ENCODE measurements around the gene AP2M1. TPM values are rescaled to one million over a fixed set of nuclear protein-coding genes. Genes with fewer than 3 reads are reported as not detected.
A peak's percentile ranks its signal among the peaks of the same experiment; 100 is the strongest.

The AP2M1 gene
- total and polyA plus RNA-seq, 2 of the 13 experiments (the other 11 are each of a cell fraction or from before 2014, with no cell fraction given), result 126 to 146 TPM

GRCh38 chr3:184155644-184156521, 18.8 kb upstream of the AP2M1 start (continued):
- TF ChIP-seq ZNF276 (CRISPR knock-in tag; IDR thresholded peaks at IDR 0.05; ENCODE audit: low read depth) (no peak), ZNF772 (CRISPR knock-in tag; IDR thresholded peaks at IDR 0.05) (0 out of 2 replicates have a peak, but pooled peaks have one; percentile 26), POLR2G (IDR thresholded peaks at IDR 0.05; ENCODE audit: low read depth, low read length) (peak; percentile 68), HDAC6 (IDR thresholded peaks at IDR 0.05; ENCODE audit: low read depth, low read length) (no peak), SOX5 (CRISPR knock-in tag; IDR thresholded peaks at IDR 0.05; ENCODE audit: borderline replicate concordance) (no peak), HINFP (CRISPR knock-in tag; IDR thresholded peaks at IDR 0.05; ENCODE audit: low read depth) (no peak), HOXD1 (CRISPR knock-in tag; IDR thresholded peaks at IDR 0.05) (no peak), ZNF280B (CRISPR knock-in tag; IDR thresholded peaks at IDR 0.05; ENCODE audit: borderline replicate concordance) (no peak), ZNF720 (CRISPR knock-in tag; IDR thresholded peaks at IDR 0.05) (no peak), ZNF609 (CRISPR knock-in tag; IDR thresholded peaks at IDR 0.05; ENCODE audit: borderline replicate concordance) (no peak), MXD3 (CRISPR knock-in tag; IDR thresholded peaks at IDR 0.05) (0 out of 2 replicates have a peak, but pooled peaks have one; percentile 51), HNF1B (CRISPR knock-in tag; IDR thresholded peaks at IDR 0.05) (peak; percentile 31; the same call in 1 of the 2 replicates), CBFB (CRISPR knock-in tag; IDR thresholded peaks at IDR 0.05) (no peak), ZNF784 (CRISPR knock-in tag; IDR thresholded peaks at IDR 0.05; ENCODE audit: borderline replicate concordance) (peak; percentile 38; the same call in 1 of the 2 replicates)
